ENCODE measurements around the gene MYO1B.

MYO1B gene

DNA sequence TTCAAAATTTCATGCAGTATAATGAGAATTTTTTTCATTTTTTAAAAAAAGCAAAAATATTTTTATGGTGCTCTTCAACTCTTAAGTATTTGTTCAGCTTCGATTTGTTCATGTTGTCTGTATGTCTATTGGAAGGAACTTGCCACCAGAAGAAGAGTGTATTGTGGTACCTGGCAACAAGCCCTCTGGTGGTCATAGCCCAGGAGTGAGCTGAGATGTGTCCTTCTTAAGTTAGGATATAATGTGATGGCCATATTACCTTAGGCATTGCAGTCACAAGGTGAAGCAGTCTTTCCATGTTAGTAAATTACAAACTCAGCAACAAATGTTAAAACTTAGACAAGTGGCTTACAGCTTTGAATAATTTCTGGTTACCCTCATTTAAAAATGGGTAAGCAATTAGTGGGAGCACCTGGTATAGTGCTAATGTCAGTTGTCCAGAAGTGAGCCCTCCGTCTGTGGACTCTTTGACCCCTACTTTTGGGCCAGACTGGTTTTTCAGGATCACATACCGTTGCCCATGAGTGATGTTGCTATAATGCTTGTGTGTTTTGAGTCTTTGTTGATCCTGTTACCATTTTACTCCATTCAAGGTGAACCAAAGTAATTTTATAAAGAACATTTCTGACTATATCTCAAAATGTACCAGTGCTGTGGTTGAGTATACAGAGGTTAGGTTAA, 57.4 kb downstream of the MYO1B start:
- Histone ChIP-seq H3K27ac (ENCODE audit: low read length) (no peak overlapping the region), H3K9ac (ENCODE audit: low read length) (no peak overlapping the region), H3K27me3 (ENCODE audit: control insufficient read depth, insufficient read depth, low read length) (no peaks in the 10 kb centered on the region), H3K36me3 (ENCODE audit: control insufficient read depth, low read depth, low read length) (no peaks in the 10 kb centered on the region), H3K4me1 (ENCODE audit: control insufficient read depth, low read depth, low read length) (peaks cover 4% of the 10 kb centered on the region), H3K4me3 (ENCODE audit: low read length) (no peak overlapping the region), H3K9me3 (ENCODE audit: control insufficient read depth, low read depth, low read length) (no peaks in the 10 kb centered on the region)

DNA sequence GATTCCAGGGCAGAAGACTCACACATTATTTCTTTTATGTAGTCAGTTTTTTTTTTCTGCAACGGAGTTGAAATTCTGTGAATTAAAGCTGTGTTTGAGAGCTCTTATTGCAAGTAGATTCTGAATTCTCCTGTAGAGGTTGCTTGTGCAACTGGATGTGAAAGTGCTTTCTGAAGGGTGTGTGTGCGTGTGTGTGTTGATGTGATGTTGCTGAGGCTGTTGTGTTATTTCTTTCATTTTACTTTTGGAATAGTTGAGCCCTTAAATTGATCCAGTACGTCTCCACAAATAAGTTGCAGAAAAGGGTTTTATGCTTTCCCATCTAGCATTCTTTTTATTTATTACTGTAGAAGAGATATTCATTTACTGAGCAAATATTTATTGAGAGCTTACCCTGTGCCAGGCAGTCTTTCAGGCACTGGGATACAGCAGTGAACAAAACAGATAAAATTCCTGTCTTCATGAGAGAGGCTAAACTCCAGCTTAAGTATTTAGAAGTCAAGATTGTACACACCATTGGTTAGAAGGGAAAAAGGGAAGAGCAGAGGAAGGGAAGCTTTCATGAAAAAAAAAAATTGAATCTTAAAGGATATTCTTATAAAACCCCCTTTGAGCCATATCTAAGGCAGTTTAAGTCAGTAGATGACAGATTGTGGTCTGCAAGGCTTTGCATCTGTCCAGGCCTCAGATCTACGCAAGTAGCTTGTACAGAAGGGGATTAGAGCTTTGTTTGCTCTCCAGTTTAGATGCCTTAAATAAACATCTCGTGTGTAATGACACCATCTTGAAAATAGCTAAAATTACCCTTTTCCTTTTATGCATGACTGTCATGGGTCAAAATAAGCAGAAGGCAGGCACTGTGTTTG, 58.2 kb downstream of the MYO1B start:
- peaks cover 10% of the 10 kb centered on the region for H3K4me1 ChIP-seq (ENCODE audit: control insufficient read depth, low read depth, low read length)
- H3K9me3 ChIP-seq (ENCODE audit: control insufficient read depth, low read depth, low read length) = no peaks in the 10 kb centered on the region
- H3K27me3 ChIP-seq (ENCODE audit: control insufficient read depth, insufficient read depth, low read length) = no peaks in the 10 kb centered on the region
- H3K9ac ChIP-seq (ENCODE audit: low read length) = no peak overlapping the region
- no peaks in the 10 kb centered on the region for H3K36me3 ChIP-seq (ENCODE audit: control insufficient read depth, low read depth, low read length)
- H3K27ac ChIP-seq (ENCODE audit: low read length) = no peak overlapping the region
- no peak overlapping the region for H3K4me3 ChIP-seq (ENCODE audit: low read length)

DNA sequence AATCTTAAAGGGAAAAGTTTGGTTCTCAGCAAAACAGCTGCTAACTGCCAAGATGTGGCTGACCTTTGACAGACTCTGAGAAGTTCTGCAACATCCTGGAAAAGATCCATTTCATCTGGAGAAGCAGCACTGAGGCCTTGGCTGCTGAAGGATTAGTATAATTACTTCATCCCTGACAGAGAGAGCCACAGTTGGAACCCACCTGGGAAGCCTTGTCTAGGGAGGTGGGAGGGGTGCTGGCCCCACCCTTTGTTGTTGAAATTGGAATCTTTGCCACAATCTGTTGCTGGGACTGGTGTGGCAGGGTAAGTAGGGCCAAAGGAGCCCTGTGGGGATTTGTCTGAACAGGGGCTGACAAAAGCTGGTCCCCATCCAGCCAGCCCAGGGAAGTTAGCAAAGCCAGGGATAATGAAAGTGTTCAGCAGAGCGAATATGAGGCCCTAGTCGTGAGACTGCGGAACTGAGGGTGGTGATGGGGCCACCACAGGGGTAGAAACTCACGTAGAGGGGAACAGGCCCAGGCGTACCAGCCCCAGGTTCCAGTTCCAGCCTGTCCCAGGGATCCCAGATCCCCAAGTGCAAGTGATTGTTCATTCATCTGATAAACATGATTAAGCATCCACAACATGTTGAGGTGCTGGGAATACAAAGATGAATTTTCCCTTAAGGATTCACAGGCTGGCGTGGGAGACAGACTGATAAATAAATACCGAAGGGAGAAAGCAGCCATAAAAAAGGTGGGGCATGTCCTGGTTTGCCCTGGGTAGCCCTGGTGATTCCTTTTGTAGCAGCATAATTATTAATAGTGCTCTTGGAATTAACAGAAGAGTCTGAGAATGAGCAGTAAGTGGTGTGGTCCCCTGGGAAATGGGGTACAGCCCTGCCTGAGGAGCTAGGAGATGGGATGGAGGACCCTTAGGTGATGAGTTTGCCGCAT, 60.0 kb downstream of the MYO1B start:
- Histone ChIP-seq H3K9me3 (ENCODE audit: control insufficient read depth, low read depth, low read length) (no peaks in the 10 kb centered on the region), H3K4me1 (ENCODE audit: control insufficient read depth, low read depth, low read length) (peaks cover 10% of the 10 kb centered on the region), H3K27me3 (ENCODE audit: control insufficient read depth, insufficient read depth, low read length) (no peaks in the 10 kb centered on the region), H3K27ac (ENCODE audit: low read length) (no peak overlapping the region), H3K4me3 (ENCODE audit: low read length) (no peak overlapping the region), H3K9ac (ENCODE audit: low read length) (no peak overlapping the region), H3K36me3 (ENCODE audit: control insufficient read depth, low read depth, low read length) (no peaks in the 10 kb centered on the region)

DNA sequence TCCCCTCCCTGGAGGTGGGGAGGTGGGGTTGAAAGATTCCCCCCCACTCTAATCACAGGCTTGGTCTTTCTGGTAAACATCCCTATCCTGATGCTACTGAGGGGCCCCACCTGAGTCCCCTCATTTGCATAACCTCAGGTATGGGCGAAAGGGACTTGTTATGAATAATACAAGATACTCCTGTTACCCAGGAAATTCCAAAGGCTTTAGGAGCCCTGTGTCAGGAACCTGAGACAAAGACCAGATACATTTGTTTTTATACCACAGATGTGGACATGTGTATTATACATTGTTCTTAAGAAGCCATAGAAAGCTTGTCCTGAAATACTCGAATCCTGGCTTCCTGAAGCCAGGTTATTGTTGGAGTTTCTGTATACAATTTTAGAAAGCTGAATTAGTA, 62.8 kb downstream of the MYO1B start:
- Histone ChIP-seq H3K9ac (ENCODE audit: low read length) (no peak overlapping the region), H3K36me3 (ENCODE audit: control insufficient read depth, low read depth, low read length) (no peaks in the 10 kb centered on the region), H3K9me3 (ENCODE audit: control insufficient read depth, low read depth, low read length) (no peaks in the 10 kb centered on the region), H3K4me1 (ENCODE audit: control insufficient read depth, low read depth, low read length) (peaks cover 10% of the 10 kb centered on the region), H3K27me3 (ENCODE audit: control insufficient read depth, insufficient read depth, low read length) (no peaks in the 10 kb centered on the region), H3K27ac (ENCODE audit: low read length) (no peak overlapping the region), H3K4me3 (ENCODE audit: low read length) (no peak overlapping the region)

DNA sequence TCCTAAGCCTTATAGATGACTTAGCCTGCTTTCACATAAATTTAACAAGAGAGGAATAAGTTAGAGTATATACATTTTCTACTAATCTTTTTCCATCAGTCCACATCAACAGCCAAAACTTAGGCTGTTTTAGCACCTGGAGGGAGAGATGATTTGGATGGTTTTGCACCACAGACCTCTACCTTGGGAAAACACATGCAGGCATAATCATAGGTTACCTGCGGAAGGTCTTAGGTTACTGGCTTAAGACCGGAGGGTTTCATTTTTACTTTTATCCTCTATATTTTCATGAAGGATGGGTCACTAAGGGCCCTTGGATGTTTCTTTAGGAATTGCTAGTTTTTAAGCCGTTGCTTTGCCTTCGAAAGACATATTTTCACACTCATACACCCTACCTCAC, 66.0 kb downstream of the MYO1B start:
- Histone ChIP-seq H3K27ac (ENCODE audit: low read length) (no peak overlapping the region), H3K9ac (ENCODE audit: low read length) (no peak overlapping the region), H3K27me3 (ENCODE audit: control insufficient read depth, insufficient read depth, low read length) (no peaks in the 10 kb centered on the region), H3K36me3 (ENCODE audit: control insufficient read depth, low read depth, low read length) (no peaks in the 10 kb centered on the region), H3K4me1 (ENCODE audit: control insufficient read depth, low read depth, low read length) (peaks cover 10% of the 10 kb centered on the region), H3K4me3 (ENCODE audit: low read length) (no peak overlapping the region), H3K9me3 (ENCODE audit: control insufficient read depth, low read depth, low read length) (no peaks in the 10 kb centered on the region)

DNA sequence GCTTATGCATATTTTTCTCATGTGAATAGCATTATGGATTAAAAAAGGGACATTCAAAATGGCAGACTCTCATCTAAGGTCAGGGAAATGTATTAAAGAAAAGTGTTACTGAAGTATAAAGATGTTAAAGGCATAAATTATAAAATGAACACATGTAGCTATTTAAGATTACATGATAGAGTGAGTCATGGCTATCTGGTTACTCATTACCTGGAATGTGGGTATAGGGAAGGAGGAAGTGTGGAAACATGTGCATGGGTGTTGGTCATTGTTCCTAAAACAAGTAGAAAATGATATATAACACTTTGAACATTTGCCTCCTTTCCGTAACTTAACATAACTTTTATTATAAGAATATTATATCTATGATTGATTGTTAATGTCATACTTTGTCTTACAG, 66.4 kb downstream of the MYO1B start:
- no peaks in the 10 kb centered on the region for H3K27me3 ChIP-seq (ENCODE audit: control insufficient read depth, insufficient read depth, low read length)
- no peaks in the 10 kb centered on the region for H3K9me3 ChIP-seq (ENCODE audit: control insufficient read depth, low read depth, low read length)
- H3K4me1 ChIP-seq (ENCODE audit: control insufficient read depth, low read depth, low read length) = peaks cover 10% of the 10 kb centered on the region
- no peak overlapping the region for H3K9ac ChIP-seq (ENCODE audit: low read length)
- no peak overlapping the region for H3K27ac ChIP-seq (ENCODE audit: low read length)
- no peaks in the 10 kb centered on the region for H3K36me3 ChIP-seq (ENCODE audit: control insufficient read depth, low read depth, low read length)
- no peak overlapping the region for H3K4me3 ChIP-seq (ENCODE audit: low read length)

DNA sequence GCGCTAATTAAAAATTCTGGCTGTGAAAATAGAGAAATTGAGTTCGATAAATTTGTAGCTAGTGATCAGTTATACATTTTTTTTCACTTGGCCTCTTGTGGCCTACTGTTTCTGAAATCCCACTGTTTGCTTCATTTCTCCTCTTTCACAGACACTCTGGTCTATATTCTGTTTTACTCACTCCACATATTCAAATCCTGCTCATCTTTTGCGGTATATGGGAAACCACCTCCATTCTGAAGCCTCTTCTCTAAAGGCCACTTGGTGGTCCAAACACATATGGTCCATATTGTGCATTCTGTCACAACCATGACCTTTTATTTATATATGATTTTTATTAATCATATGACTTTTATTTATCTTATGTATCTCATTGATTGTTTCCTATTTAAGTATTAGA, 67.0 kb downstream of the MYO1B start:
- Histone ChIP-seq H3K4me1 (ENCODE audit: control insufficient read depth, low read depth, low read length) (peaks cover 9% of the 10 kb centered on the region), H3K27ac (ENCODE audit: low read length) (no peak overlapping the region), H3K36me3 (ENCODE audit: control insufficient read depth, low read depth, low read length) (no peaks in the 10 kb centered on the region), H3K9ac (ENCODE audit: low read length) (no peak overlapping the region), H3K4me3 (ENCODE audit: low read length) (no peak overlapping the region), H3K9me3 (ENCODE audit: control insufficient read depth, low read depth, low read length) (no peaks in the 10 kb centered on the region), H3K27me3 (ENCODE audit: control insufficient read depth, insufficient read depth, low read length) (no peaks in the 10 kb centered on the region)

DNA sequence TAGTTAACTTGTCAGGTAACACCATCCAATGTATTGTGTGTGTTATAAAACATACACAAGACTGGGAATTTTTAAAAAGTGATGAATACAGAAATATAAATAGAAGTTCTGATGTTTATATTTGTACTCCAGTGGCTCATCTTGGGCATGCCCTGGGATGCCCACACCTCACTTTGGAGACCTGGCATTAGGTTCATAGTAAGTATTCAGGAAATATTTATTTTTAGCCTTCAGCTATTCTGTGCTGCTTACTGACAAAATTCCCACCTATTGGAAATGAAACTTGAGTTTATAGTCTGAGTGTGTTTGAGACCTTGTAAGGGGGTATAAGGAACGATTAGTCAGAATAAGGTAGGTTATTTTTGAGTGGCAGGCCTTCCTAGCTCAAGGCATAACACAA, 67.5 kb downstream of the MYO1B start:
- H3K9ac ChIP-seq (ENCODE audit: low read length) = no peak overlapping the region
- no peaks in the 10 kb centered on the region for H3K9me3 ChIP-seq (ENCODE audit: control insufficient read depth, low read depth, low read length)
- no peaks in the 10 kb centered on the region for H3K36me3 ChIP-seq (ENCODE audit: control insufficient read depth, low read depth, low read length)
- no peak overlapping the region for H3K27ac ChIP-seq (ENCODE audit: low read length)
- H3K4me3 ChIP-seq (ENCODE audit: low read length) = no peak overlapping the region
- H3K27me3 ChIP-seq (ENCODE audit: control insufficient read depth, insufficient read depth, low read length) = no peaks in the 10 kb centered on the region
- peaks cover 4% of the 10 kb centered on the region for H3K4me1 ChIP-seq (ENCODE audit: control insufficient read depth, low read depth, low read length)

DNA sequence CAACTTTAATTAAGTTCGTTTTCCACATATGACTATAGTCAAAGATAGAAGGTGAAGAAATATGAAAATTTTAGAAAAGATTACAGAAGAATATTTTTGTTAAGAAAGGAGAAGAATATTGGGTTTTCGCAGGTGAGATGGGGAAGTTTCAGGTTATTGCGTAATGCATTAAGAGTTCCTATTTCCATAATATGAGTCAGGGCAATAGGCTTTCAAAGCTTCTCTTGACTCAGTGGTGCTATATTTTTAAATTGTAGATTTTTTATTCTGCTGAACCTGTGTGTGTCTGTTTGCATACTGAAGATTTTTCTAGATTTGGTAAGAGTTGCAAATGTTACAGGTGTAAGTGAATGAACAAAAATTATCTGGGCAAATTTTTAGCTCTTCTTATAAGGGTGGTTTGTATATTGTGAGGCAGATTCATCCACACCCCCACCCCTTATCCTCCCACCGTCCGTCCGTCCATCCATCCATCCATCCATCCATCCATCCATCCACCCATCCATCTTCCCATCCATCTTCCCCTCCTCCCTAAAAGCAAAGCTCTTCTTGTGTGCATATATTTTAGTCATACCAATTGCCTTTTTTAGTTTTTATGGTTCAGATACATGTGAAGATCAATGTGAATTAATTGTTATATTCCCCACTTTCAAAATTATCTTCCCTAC, 69.6 kb downstream of the MYO1B start:
- Histone ChIP-seq H3K4me3 (ENCODE audit: low read length) (no peak overlapping the region), H3K4me1 (ENCODE audit: control insufficient read depth, low read depth, low read length) (peaks cover 14% of the 10 kb centered on the region), H3K9ac (ENCODE audit: low read length) (no peak overlapping the region), H3K9me3 (ENCODE audit: control insufficient read depth, low read depth, low read length) (no peaks in the 10 kb centered on the region), H3K27me3 (ENCODE audit: control insufficient read depth, insufficient read depth, low read length) (no peaks in the 10 kb centered on the region), H3K27ac (ENCODE audit: low read length) (no peak overlapping the region), H3K36me3 (ENCODE audit: control insufficient read depth, low read depth, low read length) (no peaks in the 10 kb centered on the region)

DNA sequence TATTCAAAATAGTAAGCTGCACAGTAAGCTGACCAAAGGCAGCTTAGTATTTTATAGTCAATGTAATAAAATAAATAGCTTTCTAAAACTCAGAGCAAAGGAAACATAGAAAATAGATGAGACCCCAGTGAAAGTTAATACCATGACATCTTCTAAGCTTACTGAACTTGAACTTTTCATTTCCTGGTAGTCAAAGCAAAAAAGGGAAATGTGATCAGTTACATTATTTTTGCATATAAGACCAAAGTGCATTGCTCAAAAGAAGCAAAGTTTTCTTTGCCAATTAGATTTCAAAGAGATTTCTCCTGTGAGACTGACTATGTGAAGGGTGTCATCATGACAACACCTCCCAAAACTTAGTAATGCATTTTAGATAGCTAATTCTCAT, 70.2 kb downstream of the MYO1B start:
- H3K9ac ChIP-seq (ENCODE audit: low read length) = no peak overlapping the region
- no peaks in the 10 kb centered on the region for H3K27me3 ChIP-seq (ENCODE audit: control insufficient read depth, insufficient read depth, low read length)
- no peaks in the 10 kb centered on the region for H3K9me3 ChIP-seq (ENCODE audit: control insufficient read depth, low read depth, low read length)
- H3K36me3 ChIP-seq (ENCODE audit: control insufficient read depth, low read depth, low read length) = no peaks in the 10 kb centered on the region
- H3K27ac ChIP-seq (ENCODE audit: low read length) = no peak overlapping the region
- H3K4me3 ChIP-seq (ENCODE audit: low read length) = no peak overlapping the region
- peaks cover 15% of the 10 kb centered on the region for H3K4me1 ChIP-seq (ENCODE audit: control insufficient read depth, low read depth, low read length)

Measured in iPS-18a (cell line).